Stimulated activated CD8-positive, alpha-beta memory T cell treated with anti-CD3 and anti-CD28 coated beads, Interleukin-4, amount 100 ng/mL, for 4 hours (primary cell): ENCODE results near the gene PRSS8.

Experiments
- DNase-seq, 2 donors: peaks; one replicate each; pipeline ENCODE4 v3.0.0-alpha.2; 2020; ENCODE audit warnings: low read depth in 2 of 2, low spot score in 1 of 2

The PRSS8 gene

DNA sequence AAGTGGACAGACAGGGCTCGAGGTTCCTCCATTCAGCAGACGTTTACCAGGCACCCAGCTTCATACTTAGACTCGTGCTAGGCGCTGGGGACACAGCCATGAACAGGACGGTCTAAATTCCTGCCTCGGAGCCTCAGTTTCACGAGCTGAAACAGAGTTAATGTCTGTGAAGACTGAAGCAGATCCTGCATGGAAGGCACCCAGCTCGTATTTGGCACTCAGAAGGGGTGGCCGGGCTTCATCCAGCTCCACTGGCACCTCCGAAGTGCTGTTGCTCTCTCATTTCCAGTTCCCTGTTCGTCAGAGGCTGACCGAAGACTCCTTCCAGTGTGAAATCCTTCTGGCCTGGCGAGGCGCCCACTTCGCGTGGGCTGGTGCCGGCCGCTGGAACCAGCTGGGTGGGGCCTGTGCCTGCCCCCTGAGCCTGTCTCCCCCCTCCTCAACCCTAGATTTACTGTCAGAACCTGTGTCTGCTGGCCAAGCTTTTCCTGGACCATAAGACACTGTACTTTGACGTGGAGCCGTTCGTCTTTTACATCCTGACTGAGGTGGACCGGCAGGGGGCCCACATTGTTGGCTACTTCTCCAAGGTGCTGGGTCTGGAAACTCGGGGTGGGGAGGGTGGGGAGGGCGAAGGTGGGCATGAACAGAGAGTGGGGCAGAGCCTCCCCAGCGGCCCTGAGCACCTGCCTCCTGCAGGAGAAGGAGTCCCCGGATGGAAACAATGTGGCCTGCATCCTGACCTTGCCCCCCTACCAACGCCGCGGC is 5.8 kb downstream of the PRSS8 start:
- DNase-seq, result no peak

DNA sequence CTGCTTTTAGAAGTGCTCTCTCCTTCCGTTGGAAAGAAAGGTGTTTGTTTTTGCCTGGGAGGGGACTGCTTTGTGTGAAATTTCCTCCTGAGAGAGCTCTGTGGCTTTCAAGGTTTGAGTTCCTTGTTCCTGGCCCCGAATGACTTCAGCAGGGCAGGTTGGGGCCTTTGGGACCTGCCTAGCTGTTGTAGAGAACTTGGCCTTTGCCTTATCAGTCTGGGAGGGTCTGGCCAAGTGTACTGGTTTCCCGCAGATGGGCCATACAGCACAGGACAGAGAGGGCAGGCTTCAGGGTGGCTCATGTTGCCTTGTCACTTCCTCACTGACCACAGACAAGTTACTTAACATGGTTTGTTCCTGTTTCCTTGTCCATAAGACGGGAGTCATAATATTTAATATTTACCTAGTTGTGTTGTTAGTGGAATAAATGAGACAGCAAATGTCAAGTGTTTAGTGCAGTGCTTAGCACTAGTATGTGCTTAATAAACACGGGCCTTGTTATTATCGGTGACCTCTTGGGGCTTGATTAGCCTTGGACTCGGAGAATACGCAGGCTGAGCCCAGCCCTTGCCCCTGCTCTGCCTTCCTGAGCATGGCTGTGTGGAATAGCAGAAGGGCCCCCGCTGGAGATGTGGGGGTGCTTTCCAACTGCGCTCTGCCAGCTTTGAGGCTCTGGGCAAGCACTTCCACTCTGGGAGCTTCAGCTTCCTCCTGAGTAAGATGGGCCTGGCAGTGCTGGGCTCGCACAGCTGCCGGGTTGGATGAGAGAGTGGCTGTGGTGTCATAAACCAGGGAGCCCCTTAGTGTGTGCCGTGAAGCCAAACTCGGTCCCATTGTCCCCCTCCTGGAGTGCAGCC is 6.6 kb downstream of the PRSS8 start:
- DNase-seq, result no peak

DNA sequence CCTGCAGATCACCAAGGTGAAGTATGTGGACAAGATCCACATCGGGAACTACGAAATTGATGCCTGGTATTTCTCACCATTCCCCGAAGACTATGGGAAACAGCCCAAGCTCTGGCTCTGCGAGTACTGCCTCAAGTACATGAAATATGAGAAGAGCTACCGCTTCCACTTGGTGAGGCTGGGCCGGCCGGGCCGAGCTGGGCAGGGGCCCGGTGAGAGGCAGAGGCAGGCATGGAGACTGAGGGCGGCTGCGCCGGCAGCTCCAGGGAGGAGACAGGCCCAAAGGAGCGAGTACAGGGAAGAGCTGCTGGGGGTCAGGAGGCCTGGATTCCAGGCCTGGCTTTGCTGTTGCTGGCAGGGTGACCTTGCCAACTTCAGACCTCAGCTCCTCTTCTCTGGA is 8.3 kb downstream of the PRSS8 start:
- DNase-seq, result no peak

DNA sequence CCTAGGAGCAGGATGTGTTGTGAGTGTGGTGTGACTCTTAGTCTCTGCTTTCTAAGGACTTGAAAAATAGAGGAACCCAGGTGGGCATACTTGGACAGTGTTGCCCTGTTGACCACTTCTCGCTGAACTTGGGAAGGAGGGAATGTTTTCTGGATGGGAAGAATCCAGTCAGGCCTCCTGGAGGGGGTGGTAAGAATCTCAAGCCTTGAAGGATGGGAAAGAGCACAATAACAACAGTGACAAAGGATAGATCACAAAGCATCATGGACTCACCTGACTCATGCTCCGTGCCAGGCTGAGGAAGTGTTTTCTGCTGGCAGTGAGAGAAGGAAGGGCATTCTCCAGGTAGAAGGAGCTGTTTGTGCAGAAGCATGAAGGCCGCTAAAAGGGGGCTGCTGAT is 9.7 kb downstream of the PRSS8 start:
- no peak for DNase-seq

DNA sequence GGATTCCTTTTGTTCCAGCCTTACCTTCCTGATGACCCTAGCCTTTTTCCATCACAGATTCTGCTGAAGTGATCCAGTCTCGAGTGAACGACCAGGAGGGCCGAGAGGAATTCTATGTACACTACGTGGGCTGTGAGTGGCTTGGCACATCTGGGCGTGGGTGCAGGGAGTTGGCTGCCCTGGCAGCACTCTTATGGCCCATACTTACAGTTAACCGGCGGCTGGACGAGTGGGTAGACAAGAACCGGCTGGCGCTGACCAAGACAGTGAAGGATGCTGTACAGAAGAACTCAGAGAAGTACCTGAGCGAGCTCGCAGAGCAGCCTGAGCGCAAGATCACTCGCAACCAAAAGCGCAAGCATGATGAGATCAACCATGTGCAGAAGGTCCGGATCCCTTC is 15.4 kb downstream of the PRSS8 start:
- no peak for DNase-seq

DNA sequence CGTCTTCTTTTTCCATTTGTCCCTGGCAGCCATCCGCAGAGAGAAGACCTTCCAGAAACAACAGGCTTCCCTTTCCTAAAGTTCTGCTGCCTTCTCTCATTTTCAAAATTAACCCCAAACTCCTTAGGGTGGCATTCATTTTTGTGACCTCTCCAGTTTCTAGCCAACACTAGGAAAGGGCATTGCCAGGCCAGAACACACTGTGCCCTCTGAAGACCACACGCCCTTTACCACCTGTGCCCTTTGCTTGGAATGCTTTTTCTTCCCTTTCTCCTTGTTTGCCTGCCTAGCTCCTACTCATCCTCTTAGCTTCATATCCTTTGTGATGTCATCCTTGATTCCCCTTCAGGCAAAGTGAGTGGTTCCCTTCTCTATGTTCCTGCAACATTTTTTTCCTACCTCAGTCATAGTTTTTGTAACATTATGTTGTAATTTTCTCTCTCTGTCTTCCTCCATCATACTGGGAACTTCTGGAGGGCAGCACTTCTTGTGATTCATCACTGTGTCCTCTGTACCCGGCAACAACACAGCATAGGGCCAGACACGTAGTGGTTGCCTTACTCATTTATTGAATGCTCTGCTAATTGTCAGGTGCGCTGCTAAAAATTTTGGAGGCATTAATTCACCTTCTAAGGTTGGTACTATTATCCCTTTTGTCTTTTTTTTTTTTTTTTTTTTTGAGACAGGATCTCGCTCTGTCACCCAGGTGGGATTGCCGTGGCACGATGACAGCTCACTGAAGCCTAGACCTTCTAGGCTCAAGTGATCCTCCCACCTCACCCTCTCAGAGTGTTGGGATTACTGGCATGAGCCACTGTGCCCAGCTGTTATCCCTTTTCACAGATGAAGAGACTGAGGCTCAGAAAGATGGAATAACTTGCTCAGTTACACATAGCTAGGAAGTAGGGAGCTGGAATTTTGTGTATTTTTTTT is 17.0 kb downstream of the PRSS8 start:
- no peak for DNase-seq

DNA sequence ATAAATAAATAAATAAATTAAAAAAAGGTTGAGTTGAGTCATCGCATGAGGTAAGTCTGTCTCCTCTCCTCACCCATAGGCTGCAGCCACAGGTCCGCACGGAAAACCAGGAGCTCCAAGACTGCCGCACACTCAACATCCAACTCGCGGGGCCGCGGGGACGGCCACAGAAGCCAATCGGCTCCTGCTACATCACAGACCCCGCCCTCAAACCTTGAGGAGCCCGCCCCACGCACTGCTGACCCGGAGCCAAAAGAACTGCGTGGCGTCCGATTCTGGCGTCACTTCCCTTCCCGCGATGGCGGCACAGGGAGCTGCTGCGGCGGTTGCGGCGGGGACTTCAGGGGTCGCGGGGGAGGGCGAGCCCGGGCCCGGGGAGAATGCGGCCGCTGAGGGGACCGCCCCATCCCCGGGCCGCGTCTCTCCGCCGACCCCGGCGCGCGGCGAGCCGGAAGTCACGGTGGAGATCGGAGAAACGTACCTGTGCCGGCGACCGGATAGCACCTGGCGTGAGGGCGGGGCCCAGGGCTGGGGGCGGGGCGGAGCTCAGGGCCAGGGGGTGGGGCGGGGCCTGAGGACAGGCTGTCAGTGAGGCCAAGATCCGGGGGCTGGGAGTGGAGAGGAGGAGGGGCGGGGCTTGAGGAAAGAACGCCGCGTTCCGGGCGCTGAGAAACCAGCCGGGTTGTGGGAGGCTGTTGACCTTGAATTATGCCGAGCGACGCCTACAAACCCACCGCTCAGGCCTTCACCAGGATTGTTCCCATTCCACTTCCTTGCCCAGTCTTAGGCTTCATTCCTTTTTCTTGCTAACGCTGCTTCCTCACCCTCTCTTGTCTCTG is 17.9 kb downstream of the PRSS8 start, which contains the start of gene KAT8:
Gene KAT8, plus strand, starts transcription at position 281 of the 839 bp plus-strand sequence. Its CDS starts 18 bp downstream, at position 299.
- peak; percentile 94 to 96 for DNase-seq

DNA sequence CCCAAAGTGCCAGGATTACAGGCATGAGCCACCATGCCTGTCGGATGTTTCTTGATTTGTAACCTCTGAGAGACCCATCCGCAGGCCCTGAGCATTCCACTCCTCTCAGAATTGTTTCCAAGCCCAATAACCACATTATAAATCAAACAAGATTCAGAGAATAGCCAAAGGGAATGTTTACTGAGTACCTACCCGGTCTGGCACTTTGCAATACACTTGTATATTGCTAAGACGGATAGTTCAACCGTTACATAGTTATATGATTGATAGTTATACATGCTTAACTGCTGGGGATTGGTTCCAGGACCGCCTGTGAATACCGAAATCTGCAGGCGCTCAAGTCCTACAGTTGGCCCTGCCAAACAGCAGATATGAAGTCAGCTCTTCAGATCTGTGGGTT is 21.1 kb downstream of the PRSS8 start:
- no peak for DNase-seq

DNA sequence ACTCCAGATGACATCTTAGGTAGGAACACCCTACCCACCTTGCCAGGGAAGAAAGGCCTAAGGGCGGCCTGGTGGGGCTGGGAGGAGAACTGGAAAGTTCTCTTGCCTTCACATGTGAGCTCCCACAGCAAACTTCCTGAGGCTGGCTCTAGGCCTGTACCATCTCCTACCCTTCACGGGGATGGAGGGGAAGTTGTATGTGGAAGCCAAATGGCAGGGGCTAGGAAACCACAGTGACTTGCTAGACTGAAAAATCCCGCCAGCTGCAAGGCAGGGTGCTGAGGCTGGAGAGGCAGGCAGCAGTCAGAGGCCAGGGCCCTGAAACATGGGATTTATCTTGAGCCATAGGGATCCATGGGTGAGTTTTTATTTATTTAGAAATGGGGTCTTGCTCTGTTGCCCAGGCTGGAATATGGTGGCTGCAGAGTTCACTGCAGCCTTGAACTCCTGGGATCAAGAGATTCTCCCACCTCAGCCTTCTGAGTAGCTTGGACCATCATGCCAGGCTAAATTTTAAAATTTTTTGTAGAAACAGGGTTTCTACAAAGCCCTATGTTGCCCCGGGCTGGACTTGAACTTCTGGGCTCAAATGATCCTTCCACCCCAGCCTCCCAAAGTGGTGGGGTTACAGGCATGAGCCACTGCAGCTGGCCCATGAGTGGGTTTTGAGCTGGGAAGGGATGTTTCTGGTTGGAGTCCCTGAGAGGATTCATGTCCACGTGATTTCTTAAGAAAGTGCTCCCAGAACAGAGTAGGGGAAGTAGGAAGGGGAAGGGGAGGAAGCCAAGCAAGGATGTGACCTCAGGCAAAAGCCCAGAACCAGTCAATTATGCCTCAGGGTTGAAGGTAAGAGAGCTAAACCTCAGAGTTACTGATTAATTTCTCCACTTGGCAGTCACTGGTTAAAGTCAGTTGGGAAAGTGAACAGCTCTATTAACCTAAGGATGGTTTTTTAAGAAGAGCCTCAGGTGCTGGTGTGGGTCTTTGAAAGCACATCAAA is 22.1 kb downstream of the PRSS8 start:
- DNase-seq, result no peak

DNA sequence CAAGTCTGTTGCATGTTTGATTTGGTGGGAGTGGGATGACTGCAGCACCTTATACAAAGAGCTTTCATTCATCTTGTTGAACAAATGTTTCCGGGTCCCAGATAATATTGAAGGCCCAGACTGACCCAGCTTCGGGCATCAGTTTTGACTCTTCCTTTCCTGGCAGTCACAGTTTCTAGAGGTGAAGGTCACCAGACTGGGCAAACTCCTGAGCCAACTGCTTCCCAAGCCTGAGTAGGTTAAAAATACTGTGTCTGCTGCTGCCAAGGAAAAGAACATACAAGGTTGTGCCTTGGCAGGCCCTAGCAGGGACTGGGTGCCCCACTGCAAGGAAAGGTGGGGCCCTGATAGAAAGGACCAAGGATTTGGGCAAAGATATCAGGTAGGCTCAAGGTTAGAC is 22.8 kb downstream of the PRSS8 start:
- no peak for DNase-seq

DNA sequence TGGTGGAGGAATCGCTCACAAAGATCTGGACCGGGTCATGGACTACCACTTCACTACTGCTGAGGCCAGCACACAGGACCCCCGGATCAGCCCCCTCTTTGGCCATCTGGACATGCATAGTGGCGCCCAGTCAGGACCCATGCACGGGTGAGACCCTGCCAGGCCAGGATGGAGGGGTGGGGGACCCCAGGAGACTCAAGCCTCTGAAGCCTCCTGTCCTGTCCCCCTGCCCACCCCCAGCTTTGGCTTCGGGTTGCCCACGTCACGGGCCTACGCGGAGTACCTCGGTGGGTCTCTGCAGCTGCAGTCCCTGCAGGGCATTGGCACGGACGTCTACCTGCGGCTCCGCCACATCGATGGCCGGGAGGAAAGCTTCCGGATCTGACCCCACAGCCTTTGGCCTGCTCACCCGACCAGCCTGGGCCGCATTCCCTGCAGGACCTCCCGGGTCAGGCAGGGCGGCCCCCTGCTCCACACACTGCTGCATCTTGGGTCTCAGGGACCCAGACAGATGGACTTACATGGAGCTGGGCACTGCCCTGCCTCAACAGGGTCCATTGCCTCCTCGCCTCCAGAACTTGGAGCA is 23.6 kb downstream of the PRSS8 start:
- no peak for DNase-seq

DNA sequence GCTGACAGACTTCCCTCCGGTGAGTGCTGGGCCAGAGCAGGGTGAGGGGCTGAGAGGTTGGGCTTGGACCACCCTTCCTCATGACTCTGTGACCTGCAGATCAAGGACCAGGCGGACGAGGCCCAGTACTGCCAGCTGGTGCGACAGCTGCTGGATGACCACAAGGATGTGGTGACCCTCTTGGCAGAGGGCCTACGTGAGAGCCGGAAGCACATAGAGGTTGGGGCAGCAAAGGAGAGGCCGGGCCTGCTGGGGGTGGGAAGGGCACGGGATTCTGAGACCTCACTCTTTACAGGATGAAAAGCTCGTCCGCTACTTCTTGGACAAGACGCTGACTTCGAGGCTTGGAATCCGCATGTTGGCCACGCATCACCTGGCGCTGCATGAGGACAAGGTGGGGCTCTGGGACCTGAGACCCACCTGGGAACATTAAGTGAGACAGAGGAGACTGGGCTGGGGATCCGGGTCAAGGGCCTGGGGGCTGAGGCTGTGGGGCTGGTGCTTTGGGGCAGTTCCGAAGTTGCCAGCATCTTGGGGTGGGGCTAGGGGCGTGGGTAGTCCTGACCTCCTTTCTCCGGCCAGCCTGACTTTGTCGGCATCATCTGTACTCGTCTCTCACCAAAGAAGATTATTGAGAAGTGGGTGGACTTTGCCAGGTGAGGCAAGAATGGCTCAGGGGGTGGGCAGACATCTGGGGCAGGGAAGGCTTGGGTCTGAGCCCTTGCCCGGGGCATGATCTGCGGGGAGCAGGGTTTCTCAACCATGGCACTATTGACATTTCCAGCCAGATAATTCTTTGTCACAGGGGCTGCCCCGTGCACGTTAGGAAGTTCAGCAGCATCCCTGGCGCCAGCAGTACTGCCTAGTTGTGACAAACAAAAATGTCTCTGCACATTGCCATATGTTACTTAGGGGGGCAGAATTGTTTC is 25.2 kb downstream of the PRSS8 start:
- DNase-seq, result no peak

DNA sequence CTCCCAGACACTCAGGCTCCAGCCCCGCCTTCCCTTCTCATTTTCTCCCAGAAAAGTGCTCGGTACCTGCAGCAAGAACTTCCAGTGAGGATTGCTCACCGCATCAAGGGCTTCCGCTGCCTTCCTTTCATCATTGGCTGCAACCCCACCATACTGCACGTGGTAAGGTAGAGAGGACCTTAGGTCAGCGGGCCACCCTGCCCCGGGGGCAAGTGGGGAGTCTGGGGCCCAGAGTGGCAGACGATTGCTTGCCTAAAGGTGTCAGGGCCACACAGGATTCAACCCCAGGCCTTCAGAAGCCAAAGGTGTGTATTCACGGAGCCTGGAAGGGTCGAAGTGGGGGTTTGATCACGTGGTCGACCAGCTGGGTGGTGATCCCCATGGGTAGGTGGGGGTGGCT is 25.9 kb downstream of the PRSS8 start:
- DNase-seq, result no peak

DNA sequence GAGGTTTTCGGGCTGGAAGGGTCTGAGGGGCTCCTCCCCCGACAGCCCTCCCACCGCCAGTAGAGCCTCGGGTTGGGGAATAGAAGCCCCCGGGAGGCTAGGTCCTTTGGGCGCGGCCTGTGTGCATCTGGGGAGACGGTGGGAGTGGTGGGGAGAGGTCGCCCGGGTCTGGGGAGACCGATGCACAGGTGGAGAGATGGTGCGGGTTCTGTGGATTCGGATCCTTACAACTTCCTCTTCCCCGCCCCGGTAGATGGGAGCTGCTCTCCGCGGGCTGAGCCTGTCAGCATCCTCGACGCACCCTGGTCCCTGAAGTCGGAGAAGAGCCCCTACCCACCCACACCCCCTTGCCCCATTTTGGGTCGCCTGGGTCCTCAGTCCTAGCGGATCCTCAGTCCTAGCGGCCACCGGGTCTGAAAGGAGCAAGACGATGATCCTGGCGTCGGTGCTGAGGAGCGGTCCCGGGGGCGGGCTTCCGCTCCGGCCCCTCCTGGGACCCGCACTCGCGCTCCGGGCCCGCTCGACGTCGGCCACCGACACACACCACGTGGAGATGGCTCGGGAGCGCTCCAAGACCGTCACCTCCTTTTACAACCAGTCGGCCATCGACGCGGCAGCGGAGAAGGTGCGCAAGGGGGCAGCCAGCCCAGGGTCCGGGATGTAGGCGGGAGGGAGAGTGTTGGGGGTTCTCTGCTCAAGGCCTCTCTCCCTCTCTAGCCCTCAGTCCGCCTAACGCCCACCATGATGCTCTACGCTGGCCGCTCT is 26.6 kb downstream of the PRSS8 start:
- DNase-seq, result no peak

DNA sequence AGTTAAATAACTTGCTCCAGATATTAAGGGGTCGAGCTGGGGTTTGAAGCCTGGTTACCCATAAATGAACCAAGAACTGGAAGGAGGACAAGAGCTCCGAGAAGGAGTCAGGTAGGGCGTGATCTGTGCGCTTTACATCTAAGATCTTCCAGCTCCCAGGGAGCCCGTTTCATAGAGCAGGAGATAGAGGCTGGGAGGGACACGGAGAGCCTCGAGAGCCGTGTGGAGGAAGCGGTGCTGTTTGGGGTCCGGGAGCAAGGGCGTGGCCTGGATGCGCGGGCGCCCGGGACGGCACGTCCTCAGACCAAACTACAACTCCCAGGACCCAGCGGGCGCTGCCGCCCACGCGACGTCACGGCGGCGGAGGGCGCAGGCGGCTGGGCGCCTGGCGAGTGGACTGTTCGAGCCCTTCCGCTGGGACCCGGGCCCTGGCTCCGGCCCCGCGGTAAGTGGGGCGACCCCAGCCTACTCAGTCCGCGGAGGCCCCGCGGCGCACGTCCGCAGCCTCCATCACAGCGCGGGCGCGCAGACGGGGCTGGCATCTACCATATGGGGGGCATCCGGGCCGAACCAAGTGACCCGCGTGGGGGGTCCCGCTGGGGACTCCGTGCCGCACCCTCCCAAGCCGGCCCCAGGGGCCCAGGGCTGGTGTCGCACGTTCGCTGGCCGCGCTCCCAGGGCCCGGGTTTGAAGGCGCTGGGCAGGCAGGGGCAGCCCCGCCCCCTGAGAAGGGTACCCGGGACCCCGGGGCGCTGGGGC is 27.3 kb downstream of the PRSS8 start, which contains the start of gene BCKDK:
Gene BCKDK, plus strand, starts transcription at position 352 of the 759 bp plus-strand sequence. CDS start 838 bp downstream, outside the sequence.
- peak; percentile 33 to 38 for DNase-seq

DNA sequence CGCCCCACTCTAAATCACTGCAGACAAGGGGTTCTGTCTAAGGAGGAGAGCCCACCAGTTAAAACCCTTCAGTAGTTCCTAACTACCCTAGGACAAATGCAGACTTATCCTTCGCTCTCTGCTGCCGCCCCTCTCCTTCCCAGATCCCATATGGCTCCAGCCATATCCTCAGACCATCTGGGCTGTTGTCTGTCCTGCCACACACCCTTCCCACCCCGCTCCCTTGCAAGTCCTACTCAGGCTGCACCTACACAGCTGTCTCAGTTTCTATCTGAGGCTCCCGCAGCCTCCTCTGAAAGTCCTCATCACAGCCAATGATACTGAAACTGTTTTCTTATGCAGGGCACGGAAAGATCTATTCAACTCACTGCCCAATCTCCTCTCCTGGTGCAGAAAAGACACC is 28.1 kb downstream of the PRSS8 start:
- no peak for DNase-seq
